LNCAP (cell line): ENCODE measurements around the gene MRTFA.

ENCODE experiments used
- TF ChIP-seq, protein P1 (sequence below): fragments of 450-650 bp; IDR thresholded peaks from 2 replicates; pipeline ENCODE4 v1.5.1; 2017; ENCODE audit warnings: mild to moderate bottlenecking

MRTFA gene

DNA sequence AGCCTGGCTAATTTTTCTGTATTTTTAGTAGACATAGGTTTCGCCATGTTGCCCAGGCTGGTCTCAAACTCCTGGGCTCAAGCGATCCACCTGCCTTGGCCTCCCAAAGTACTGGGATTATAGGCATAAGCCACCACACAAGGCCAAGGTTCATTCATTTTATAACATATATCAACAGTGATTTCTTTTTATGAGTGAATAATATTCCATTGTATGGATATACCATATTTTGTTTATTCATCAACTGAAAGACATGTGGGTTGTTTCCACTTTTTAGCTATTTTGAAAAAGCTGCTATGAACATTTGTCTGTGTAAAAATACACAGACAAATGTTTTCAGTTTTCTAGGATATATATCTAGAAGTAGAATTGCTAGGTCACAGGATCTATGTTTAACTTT lies 116.0 kb downstream of the MRTFA start:
- TF ChIP-seq, protein P1, sequence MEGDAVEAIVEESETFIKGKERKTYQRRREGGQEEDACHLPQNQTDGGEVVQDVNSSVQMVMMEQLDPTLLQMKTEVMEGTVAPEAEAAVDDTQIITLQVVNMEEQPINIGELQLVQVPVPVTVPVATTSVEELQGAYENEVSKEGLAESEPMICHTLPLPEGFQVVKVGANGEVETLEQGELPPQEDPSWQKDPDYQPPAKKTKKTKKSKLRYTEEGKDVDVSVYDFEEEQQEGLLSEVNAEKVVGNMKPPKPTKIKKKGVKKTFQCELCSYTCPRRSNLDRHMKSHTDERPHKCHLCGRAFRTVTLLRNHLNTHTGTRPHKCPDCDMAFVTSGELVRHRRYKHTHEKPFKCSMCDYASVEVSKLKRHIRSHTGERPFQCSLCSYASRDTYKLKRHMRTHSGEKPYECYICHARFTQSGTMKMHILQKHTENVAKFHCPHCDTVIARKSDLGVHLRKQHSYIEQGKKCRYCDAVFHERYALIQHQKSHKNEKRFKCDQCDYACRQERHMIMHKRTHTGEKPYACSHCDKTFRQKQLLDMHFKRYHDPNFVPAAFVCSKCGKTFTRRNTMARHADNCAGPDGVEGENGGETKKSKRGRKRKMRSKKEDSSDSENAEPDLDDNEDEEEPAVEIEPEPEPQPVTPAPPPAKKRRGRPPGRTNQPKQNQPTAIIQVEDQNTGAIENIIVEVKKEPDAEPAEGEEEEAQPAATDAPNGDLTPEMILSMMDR, result no peak

- TF ChIP-seq, protein P1, result no peak
These were observed 116.6 kb downstream of the MRTFA start for GRCh38 chr22:40519948-40520331.

GRCh38 chr22:40519284-40519947 lies 117.1 kb downstream of the MRTFA start:
- TF ChIP-seq, protein P1, result no peak

DNA sequence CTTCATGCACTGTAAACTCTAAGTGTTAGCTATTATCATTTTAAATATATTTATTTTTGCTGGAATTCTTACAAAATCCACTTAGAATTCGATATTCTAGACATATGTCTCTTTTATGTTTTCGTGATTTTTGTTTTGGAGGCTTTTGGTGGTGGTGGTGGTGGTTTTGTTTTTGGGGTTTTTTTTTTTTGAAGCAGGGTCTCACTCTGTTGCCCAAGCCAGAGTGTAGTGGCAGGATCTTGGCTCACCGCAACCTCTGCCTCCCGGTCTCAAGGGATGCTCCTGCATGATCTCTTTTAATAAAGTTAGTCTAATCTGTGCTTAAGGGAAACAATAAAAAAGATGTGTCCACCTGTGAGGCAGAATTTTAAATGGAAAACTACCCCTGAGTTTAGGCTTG lies 117.7 kb downstream of the MRTFA start:
- TF ChIP-seq, protein P1, result no peak

- TF ChIP-seq, protein P1, result no peak
These were observed 118.9 kb downstream of the MRTFA start for GRCh38 chr22:40517631-40518030.

GRCh38 chr22:40516416-40516815 lies 120.1 kb downstream of the MRTFA start:
- TF ChIP-seq, protein P1, result no peak

DNA sequence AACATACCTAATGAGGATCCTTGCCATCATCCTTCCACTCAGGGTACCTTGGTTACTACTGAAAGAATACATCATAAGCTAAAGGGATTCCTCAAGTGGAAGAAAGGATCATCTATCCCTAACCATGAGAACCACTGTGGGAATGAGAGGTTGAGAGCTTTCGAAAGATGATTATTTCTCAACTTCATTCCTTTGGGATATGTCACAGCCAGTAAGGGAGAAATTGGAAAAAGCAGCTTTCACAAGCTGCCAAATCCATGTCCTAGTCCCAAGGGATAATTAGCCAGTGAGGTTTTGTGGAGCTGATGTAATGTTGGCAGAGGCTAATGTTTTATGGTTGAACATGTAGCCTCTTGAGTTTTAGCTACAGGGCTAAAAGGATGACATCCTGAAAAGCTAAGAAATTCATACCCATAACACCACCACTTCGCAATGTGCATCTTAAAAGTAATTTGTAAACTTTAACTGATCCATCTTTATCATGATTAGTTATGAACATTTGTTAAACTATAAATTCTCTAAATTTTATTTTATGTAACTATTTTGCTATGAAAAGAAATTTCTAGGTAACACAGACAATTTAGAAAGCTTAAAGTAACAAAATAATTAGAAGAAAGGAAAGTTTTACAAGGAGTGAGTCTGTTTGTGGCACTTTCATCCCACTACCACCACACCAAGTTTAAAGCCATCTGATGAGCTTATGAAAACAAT lies 123.9 kb downstream of the MRTFA start:
- TF ChIP-seq, protein P1, result no peak
